Measurements from ENCODE around the gene NOM1. TPM values are rescaled to one million over a fixed set of nuclear protein-coding genes. Genes with fewer than 3 reads are reported as not detected.

The NOM1 gene
- total and polyA plus RNA-seq, 2 donors (not counting 3 experiments of a cell fraction or from before 2014, with no cell fraction given), result 13.7 to 38.6 TPM

- no peak overlapping the region for H3K27ac ChIP-seq (ENCODE audit: insufficient read depth, low read depth, low read length)
- no peaks in the 10 kb centered on the region for H3K9me1 ChIP-seq (replicated peaks; ENCODE audit: control insufficient read depth, extremely low read depth, insufficient read depth, low read length)
- no peak overlapping the region for H3K9ac ChIP-seq (replicated peaks; ENCODE audit: extremely low read depth, insufficient read depth, low read length)
- no peaks in the 10 kb centered on the region for H4K20me1 ChIP-seq (replicated peaks; ENCODE audit: control insufficient read depth, extremely low read depth, insufficient read depth, low read length)
- H3K4me1 ChIP-seq (ENCODE audit: control insufficient read depth, extremely low read depth, insufficient read depth, low read length), result no peaks in the 10 kb centered on the region
- DNase-seq (ENCODE audit: low read depth, low spot score) (no peak), FAIRE-seq (no peak)
- no peak overlapping the region for H3K4me3 ChIP-seq (replicated peaks in 1 of 3; ENCODE audit: insufficient read depth in 1 of 3, low read depth in 1 of 3, low read length in 3 of 3)
- no peak overlapping the region for H3K4me2 ChIP-seq (ENCODE audit: insufficient read depth, low read length)
- dilution Hi-C loops (cut with MboI; ENCODE audit: extremely low pct_ligation_motif_present, low sequenced_read_pairs) (no loop called here), intact Hi-C loops (cut with micrococcal nuclease) (no loop called here)
- no peaks in the 10 kb centered on the region for H3K79me2 ChIP-seq (ENCODE audit: control insufficient read depth, insufficient read depth, low read length)
- TF ChIP-seq JUN (IDR thresholded peaks at IDR 0.05; ENCODE audit: borderline replicate concordance, insufficient read depth, insufficient read length, low read depth) (no peak), GATA2 (IDR thresholded peaks at IDR 0.05; ENCODE audit: insufficient read depth, insufficient read length, low read depth, low read length) (no peak)
- no peaks in the 10 kb centered on the region for H3K9me3 ChIP-seq (replicated peaks; ENCODE audit: control insufficient read depth, insufficient read depth, low read length)
- no peak overlapping the region for H2AFZ ChIP-seq (ENCODE audit: low read depth, low read length)
- BruUV-seq (replicated peaks), result no TSS peak
- ChIA-PET POLR2A (no interaction called here), CTCF (no interaction called here)
- peaks cover 0 to 4% of the 10 kb centered on the region in 2 experiments for H3K36me3 ChIP-seq (ENCODE audit: control insufficient read depth in 2 of 2, extremely low read depth in 1 of 2, insufficient read depth in 2 of 2, low read length in 2 of 2)
- no peaks in the 10 kb centered on the region for H3K27me3 ChIP-seq (ENCODE audit: control insufficient read depth in 2 of 2, insufficient read depth in 2 of 2, low read length in 2 of 2)
Observed at GRCh38 chr7:156985101-156985992, 35.8 kb downstream of the NOM1 start.

GRCh38 chr7:156986378-156986777, 36.9 kb downstream of the NOM1 start:
- intact Hi-C loops (cut with micrococcal nuclease), result no loop called here
- Histone ChIP-seq H2AFZ (ENCODE audit: low read depth, low read length) (no peak overlapping the region), H3K27me3 (ENCODE audit: control insufficient read depth in 2 of 2, insufficient read depth in 2 of 2, low read length in 2 of 2) (no peaks in the 10 kb centered on the region), H3K4me2 (ENCODE audit: insufficient read depth, low read length) (no peak overlapping the region), H3K9me3 (replicated peaks; ENCODE audit: control insufficient read depth, insufficient read depth, low read length) (no peaks in the 10 kb centered on the region), H3K9ac (replicated peaks; ENCODE audit: extremely low read depth, insufficient read depth, low read length) (no peak overlapping the region), H3K36me3 (ENCODE audit: control insufficient read depth in 2 of 2, extremely low read depth in 1 of 2, insufficient read depth in 2 of 2, low read length in 2 of 2) (peaks cover 0 to 2% of the 10 kb centered on the region in 2 experiments), H3K4me1 (ENCODE audit: control insufficient read depth, extremely low read depth, insufficient read depth, low read length) (no peaks in the 10 kb centered on the region), H4K20me1 (replicated peaks; ENCODE audit: control insufficient read depth, extremely low read depth, insufficient read depth, low read length) (no peaks in the 10 kb centered on the region), H3K79me2 (ENCODE audit: control insufficient read depth, insufficient read depth, low read length) (no peaks in the 10 kb centered on the region), H3K4me3 (replicated peaks in 1 of 3; ENCODE audit: insufficient read depth in 1 of 3, low read depth in 1 of 3, low read length in 3 of 3) (no peak overlapping the region), H3K9me1 (replicated peaks; ENCODE audit: control insufficient read depth, extremely low read depth, insufficient read depth, low read length) (no peaks in the 10 kb centered on the region), H3K27ac (ENCODE audit: insufficient read depth, low read depth, low read length) (no peak overlapping the region)
- CTCF ChIA-PET, result interaction anchor here (1.1 kb wide), 1 partner anchor 14 kb away, joined by 3 read pairs; no protein-coding TSS in a partner anchor
- POLR2A ChIA-PET, result no interaction called here
- DNase-seq (ENCODE audit: low read depth, low spot score) (no peak), FAIRE-seq (no peak)
- TF ChIP-seq MAX (IDR thresholded peaks at IDR 0.05; ENCODE audit: insufficient read depth, insufficient read length) (no peak), POLR2A (IDR thresholded peaks at IDR 0.05; ENCODE audit: low read depth, low read length) (no peak), EZH2 (IDR thresholded peaks at IDR 0.05; ENCODE audit: borderline replicate concordance, low read depth, low read length, severe bottlenecking) (no peak), FOS (IDR thresholded peaks at IDR 0.05; ENCODE audit: borderline replicate concordance, insufficient read depth, low read length) (no peak), GATA2 (IDR thresholded peaks at IDR 0.05; ENCODE audit: insufficient read depth, insufficient read length, low read depth, low read length) (no peak), POLR2AphosphoS5 (IDR thresholded peaks at IDR 0.05; ENCODE audit: insufficient read depth, low read depth, low read length) (no peak), JUN (IDR thresholded peaks at IDR 0.05; ENCODE audit: borderline replicate concordance, insufficient read depth, insufficient read length, low read depth) (no peak), MYC (IDR thresholded peaks at IDR 0.05; ENCODE audit: low read depth, low read length) (no peak), CTCF (IDR thresholded peaks at IDR 0.05; ENCODE audit: extremely low read depth in 1 of 2, insufficient read depth in 1 of 2, low read depth in 1 of 2, low read length in 2 of 2) (no peak)
- BruUV-seq (replicated peaks), result no TSS peak
- dilution Hi-C loops (cut with MboI; ENCODE audit: extremely low pct_ligation_motif_present, low sequenced_read_pairs), result no loop called here

All from endothelial cell of umbilical vein (primary cell).